Brain microvascular endothelial cell (primary cell): ENCODE results near the gene IRF8.

Source experiments
- DNase-seq: peaks from one replicate; pipeline ENCODE4 v3.0.0-alpha.2; 2020
- H3K27ac ChIP-seq: fragments of 250-450 bp; sonication (Bioruptor Pico); 2 replicates; pipeline ENCODE4 v1.5.1; 2020; ENCODE audit warnings: mild to moderate bottlenecking, moderate library complexity
- H3K27me3 ChIP-seq: fragments of 250-450 bp; sonication (Bioruptor Pico); replicated peaks from 2 replicates; pipeline ENCODE4 v1.5.1; 2020; ENCODE audit warnings: mild to moderate bottlenecking
- H3K36me3 ChIP-seq: fragments of 250-450 bp; sonication (Bioruptor Pico); replicated peaks from 2 replicates; pipeline ENCODE4 v1.5.1; 2020; ENCODE audit warnings: mild to moderate bottlenecking
- H3K4me3 ChIP-seq: 2 replicates; pipeline ENCODE4 v1.5.1; 2011; ENCODE audit warnings: low read depth, mild to moderate bottlenecking, control low read depth, low read length, moderate library complexity
- CTCF ChIP-seq: IDR thresholded peaks from 2 replicates; pipeline ENCODE4 v1.5.1; 2011; ENCODE audit warnings: low read depth, mild to moderate bottlenecking, moderate library complexity, low read length, control low read depth, inconsistent platforms; ENCODE audit errors: missing control alignments
- in situ Hi-C: cut with HindIII; loops from 2 replicates; pipeline ENCODE4 v1.10.0; 2017; ENCODE audit warnings: low sequenced_read_pairs, low pct_ligation_motif_present

The IRF8 gene

GRCh38 chr16:85864965-85865364 is 34.0 kb upstream of the IRF8 start:
- H3K27ac ChIP-seq = no peak overlapping the region
- in situ Hi-C loops = no loop called here
- H3K36me3 ChIP-seq = no peaks in the 10 kb centered on the region
- no peak for DNase-seq
- TF ChIP-seq CTCF = no peak
- H3K4me3 ChIP-seq = no peak overlapping the region
- H3K27me3 ChIP-seq = peaks cover 1% of the 10 kb centered on the region

- Histone ChIP-seq H3K27ac (no peak overlapping the region), H3K4me3 (no peak overlapping the region), H3K36me3 (no peaks in the 10 kb centered on the region), H3K27me3 (peaks cover 5% of the 10 kb centered on the region)
- no peak for DNase-seq
- in situ Hi-C loops = no loop called here
- TF ChIP-seq CTCF = no peak
Observed at GRCh38 chr16:85867189-85867588, 31.8 kb upstream of the IRF8 start.

GRCh38 chr16:85868495-85868894 is 30.5 kb upstream of the IRF8 start:
- in situ Hi-C loops = no loop called here
- TF ChIP-seq CTCF = no peak
- no peaks in the 10 kb centered on the region for H3K36me3 ChIP-seq
- DNase-seq = no peak
- H3K27ac ChIP-seq = no peak overlapping the region
- peaks cover 5% of the 10 kb centered on the region for H3K27me3 ChIP-seq
- no peak overlapping the region for H3K4me3 ChIP-seq

- H3K27ac ChIP-seq = no peak overlapping the region
- TF ChIP-seq CTCF = no peak
- peaks cover 5% of the 10 kb centered on the region for H3K27me3 ChIP-seq
- no peak for DNase-seq
- no peaks in the 10 kb centered on the region for H3K36me3 ChIP-seq
- H3K4me3 ChIP-seq = no peak overlapping the region
- in situ Hi-C loops = no loop called here
Observed at GRCh38 chr16:85869206-85869605, 29.8 kb upstream of the IRF8 start.

GRCh38 chr16:85869785-85870558 is 29.0 kb upstream of the IRF8 start:
- H3K27me3 ChIP-seq = peaks cover 5% of the 10 kb centered on the region

More at GRCh38 chr16:85869785-85870558, 29.0 kb upstream of the IRF8 start:
- in situ Hi-C loops = no loop called here
- no peak for DNase-seq
- no peak overlapping the region for H3K4me3 ChIP-seq
- H3K36me3 ChIP-seq = no peaks in the 10 kb centered on the region
- TF ChIP-seq CTCF = no peak
- no peak overlapping the region for H3K27ac ChIP-seq
